ENCODE measurements around the gene THY1. TPM values are rescaled to one million over a fixed set of nuclear protein-coding genes. Genes with fewer than 3 reads are reported as not detected.
"Not testable (repeated sequence)": the region's sequence is repeated elsewhere in the genome, so short reads cannot be mapped to it uniquely, and the experiment has no call there.

THY1 gene
- 1.5 TPM for total RNA-seq
- long read RNA-seq, partial matches to known transcripts = 0 of 4 reads
- long read RNA-seq, other reads (novel, unspliced or antisense) = 0 of 4 reads

GRCh38 chr11:119422809-119423508 lies at the start of gene THY1:
Gene THY1 (minus strand): TSS chr11:119423172. CDS start chr11:119420905, 2,267 bp downstream.
- DNase-seq (no peak), ATAC-seq (ENCODE audit: poor library complexity) (no peak)
- intact Hi-C loops (cut with DNase I) = no loop called here

GRCh38 chr11:119472186-119472855 lies 49.3 kb upstream of the THY1 start:
- intact Hi-C loops (cut with DNase I) = loop anchor here (10.0 kb wide), 1 partner anchor 118 kb away; no protein-coding TSS in a partner anchor
- no peak for DNase-seq
- ATAC-seq (ENCODE audit: poor library complexity) = no peak

- ATAC-seq (ENCODE audit: poor library complexity) = no peak
- intact Hi-C loops (cut with DNase I) = loop anchor here (10.0 kb wide), 1 partner anchor 117 kb away; no protein-coding TSS in a partner anchor
- DNase-seq = no peak
Observed at GRCh38 chr11:119471329-119471728, 48.4 kb upstream of the THY1 start.

- DNase-seq (no peak), ATAC-seq (ENCODE audit: poor library complexity) (no peak)
- intact Hi-C loops (cut with DNase I) = loop anchor here (10.0 kb wide), 1 partner anchor 116 kb away; no protein-coding TSS in a partner anchor
Observed at GRCh38 chr11:119470317-119471291, 47.6 kb upstream of the THY1 start.

GRCh38 chr11:119469506-119469905 lies 46.5 kb upstream of the THY1 start:
- no peak for DNase-seq
- ATAC-seq (ENCODE audit: poor library complexity) = no peak
- intact Hi-C loops (cut with DNase I) = no loop called here

GRCh38 chr11:119468511-119468910 lies 45.5 kb upstream of the THY1 start:
- ATAC-seq (ENCODE audit: poor library complexity) = no peak
- intact Hi-C loops (cut with DNase I) = no loop called here
- DNase-seq = no peak

GRCh38 chr11:119461229-119461963 lies 38.4 kb upstream of the THY1 start:
- intact Hi-C loops (cut with DNase I) = no loop called here
- ATAC-seq (ENCODE audit: poor library complexity) (no peak), DNase-seq (no peak)

- DNase-seq (no peak), ATAC-seq (ENCODE audit: poor library complexity) (no peak)
- intact Hi-C loops (cut with DNase I) = no loop called here
Observed at GRCh38 chr11:119460582-119460981, 37.6 kb upstream of the THY1 start.

- no peak for ATAC-seq (ENCODE audit: poor library complexity)
- no peak for DNase-seq
- intact Hi-C loops (cut with DNase I) = no loop called here
Observed at GRCh38 chr11:119460097-119460496, 37.1 kb upstream of the THY1 start.

GRCh38 chr11:119459293-119459976 lies 36.5 kb upstream of the THY1 start:
- ATAC-seq (ENCODE audit: poor library complexity) = no peak
- intact Hi-C loops (cut with DNase I) = no loop called here
- no peak for DNase-seq

- ATAC-seq (ENCODE audit: poor library complexity); DNase-seq; intact Hi-C loops (cut with DNase I): not testable (repeated sequence)
Observed at GRCh38 chr11:119455708-119456107, 32.7 kb upstream of the THY1 start.

- intact Hi-C loops (cut with DNase I); ATAC-seq (ENCODE audit: poor library complexity); DNase-seq: not testable (repeated sequence)
Observed at GRCh38 chr11:119455241-119455640, 32.3 kb upstream of the THY1 start.

GRCh38 chr11:119453881-119454280 lies 30.9 kb upstream of the THY1 start:
- no peak for DNase-seq
- intact Hi-C loops (cut with DNase I) = no loop called here
- ATAC-seq (ENCODE audit: poor library complexity) = no peak

- intact Hi-C loops (cut with DNase I) = no loop called here
- ATAC-seq (ENCODE audit: poor library complexity) (no peak), DNase-seq (no peak)
Observed at GRCh38 chr11:119450590-119451326, 27.8 kb upstream of the THY1 start.

- no peak for ATAC-seq (ENCODE audit: poor library complexity)
- intact Hi-C loops (cut with DNase I) = no loop called here
- no peak for DNase-seq
Observed at GRCh38 chr11:119449498-119449897, 26.5 kb upstream of the THY1 start.

GRCh38 chr11:119448380-119448779 lies 25.4 kb upstream of the THY1 start:
- no peak for DNase-seq
- no peak for ATAC-seq (ENCODE audit: poor library complexity)
- intact Hi-C loops (cut with DNase I) = no loop called here

- ATAC-seq (ENCODE audit: poor library complexity) (no peak), DNase-seq (no peak)
- intact Hi-C loops (cut with DNase I) = no loop called here
Observed at GRCh38 chr11:119447664-119448242, 24.8 kb upstream of the THY1 start.

Measured in Right ventricle myocardium superior (tissue), 1 donor.